ENCODE data around the gene RABGAP1L.

RABGAP1L gene

GRCh38 chr1:174712541-174712940 lies 553.2 kb downstream of the RABGAP1L start:
- Histone ChIP-seq H3K4me1 (ENCODE audit: insufficient read depth, low read length) (no peaks in the 10 kb centered on the region), H3K36me3 (ENCODE audit: insufficient read depth, low read depth, low read length) (no peaks in the 10 kb centered on the region), H3K27ac (ENCODE audit: low read length) (no peak overlapping the region), H3K9ac (ENCODE audit: low read depth, low read length) (no peak overlapping the region), H3K27me3 (ENCODE audit: insufficient read depth, low read length) (no peaks in the 10 kb centered on the region), H3K9me3 (ENCODE audit: insufficient read depth, low read depth, low read length) (no peaks in the 10 kb centered on the region), H3K4me3 (ENCODE audit: low read length) (no peak overlapping the region)

GRCh38 chr1:174713796-174714195 lies 554.5 kb downstream of the RABGAP1L start:
- Histone ChIP-seq H3K4me3 (ENCODE audit: low read length) (no peak overlapping the region), H3K27ac (ENCODE audit: low read length) (no peak overlapping the region), H3K36me3 (ENCODE audit: insufficient read depth, low read depth, low read length) (no peaks in the 10 kb centered on the region), H3K9me3 (ENCODE audit: insufficient read depth, low read depth, low read length) (no peaks in the 10 kb centered on the region), H3K4me1 (ENCODE audit: insufficient read depth, low read length) (no peaks in the 10 kb centered on the region), H3K27me3 (ENCODE audit: insufficient read depth, low read length) (no peaks in the 10 kb centered on the region), H3K9ac (ENCODE audit: low read depth, low read length) (no peak overlapping the region)

GRCh38 chr1:174719194-174719593 lies 559.9 kb downstream of the RABGAP1L start:
- no peaks in the 10 kb centered on the region for H3K9me3 ChIP-seq (ENCODE audit: insufficient read depth, low read depth, low read length)
- no peaks in the 10 kb centered on the region for H3K27me3 ChIP-seq (ENCODE audit: insufficient read depth, low read length)
- no peak overlapping the region for H3K4me3 ChIP-seq (ENCODE audit: low read length)
- H3K4me1 ChIP-seq (ENCODE audit: insufficient read depth, low read length): no peaks in the 10 kb centered on the region
- H3K9ac ChIP-seq (ENCODE audit: low read depth, low read length): no peak overlapping the region
- no peak overlapping the region for H3K27ac ChIP-seq (ENCODE audit: low read length)
- no peaks in the 10 kb centered on the region for H3K36me3 ChIP-seq (ENCODE audit: insufficient read depth, low read depth, low read length)

- Histone ChIP-seq H3K27me3 (ENCODE audit: insufficient read depth, low read length) (no peaks in the 10 kb centered on the region), H3K4me3 (ENCODE audit: low read length) (no peak overlapping the region), H3K36me3 (ENCODE audit: insufficient read depth, low read depth, low read length) (no peaks in the 10 kb centered on the region)
Measured at GRCh38 chr1:174720618-174721017, 561.3 kb downstream of the RABGAP1L start.

GRCh38 chr1:174721246-174721645 lies 561.9 kb downstream of the RABGAP1L start:
- Histone ChIP-seq H3K4me1 (ENCODE audit: insufficient read depth, low read length) (no peaks in the 10 kb centered on the region), H3K36me3 (ENCODE audit: insufficient read depth, low read depth, low read length) (no peaks in the 10 kb centered on the region), H3K27me3 (ENCODE audit: insufficient read depth, low read length) (no peaks in the 10 kb centered on the region), H3K4me3 (ENCODE audit: low read length) (no peak overlapping the region), H3K27ac (ENCODE audit: low read length) (no peak overlapping the region), H3K9me3 (ENCODE audit: insufficient read depth, low read depth, low read length) (no peaks in the 10 kb centered on the region), H3K9ac (ENCODE audit: low read depth, low read length) (no peak overlapping the region)

More at GRCh38 chr1:174720618-174721017, 561.3 kb downstream of the RABGAP1L start:
- no peaks in the 10 kb centered on the region for H3K4me1 ChIP-seq (ENCODE audit: insufficient read depth, low read length)
- H3K9me3 ChIP-seq (ENCODE audit: insufficient read depth, low read depth, low read length): no peaks in the 10 kb centered on the region
- H3K27ac ChIP-seq (ENCODE audit: low read length): no peak overlapping the region
- H3K9ac ChIP-seq (ENCODE audit: low read depth, low read length): no peak overlapping the region

- H3K9me3 ChIP-seq (ENCODE audit: insufficient read depth, low read depth, low read length): no peaks in the 10 kb centered on the region
- no peak overlapping the region for H3K9ac ChIP-seq (ENCODE audit: low read depth, low read length)
- no peaks in the 10 kb centered on the region for H3K36me3 ChIP-seq (ENCODE audit: insufficient read depth, low read depth, low read length)
- H3K27me3 ChIP-seq (ENCODE audit: insufficient read depth, low read length): no peaks in the 10 kb centered on the region
- no peak overlapping the region for H3K27ac ChIP-seq (ENCODE audit: low read length)
- no peak overlapping the region for H3K4me3 ChIP-seq (ENCODE audit: low read length)
- H3K4me1 ChIP-seq (ENCODE audit: insufficient read depth, low read length): peaks cover 5% of the 10 kb centered on the region
Measured at GRCh38 chr1:174723816-174724215, 564.5 kb downstream of the RABGAP1L start.

GRCh38 chr1:174724219-174724618 lies 564.9 kb downstream of the RABGAP1L start:
- Histone ChIP-seq H3K4me3 (ENCODE audit: low read length) (no peak overlapping the region), H3K27me3 (ENCODE audit: insufficient read depth, low read length) (no peaks in the 10 kb centered on the region), H3K9ac (ENCODE audit: low read depth, low read length) (no peak overlapping the region), H3K4me1 (ENCODE audit: insufficient read depth, low read length) (peaks cover 5% of the 10 kb centered on the region), H3K27ac (ENCODE audit: low read length) (no peak overlapping the region), H3K9me3 (ENCODE audit: insufficient read depth, low read depth, low read length) (no peaks in the 10 kb centered on the region), H3K36me3 (ENCODE audit: insufficient read depth, low read depth, low read length) (no peaks in the 10 kb centered on the region)

GRCh38 chr1:174726167-174726879 lies 567.0 kb downstream of the RABGAP1L start:
- no peaks in the 10 kb centered on the region; the same call in 1 of the 2 replicates for H3K9me3 ChIP-seq (ENCODE audit: insufficient read depth, low read depth, low read length)
- H3K27ac ChIP-seq (ENCODE audit: low read length): no peak overlapping the region
- no peak overlapping the region for H3K9ac ChIP-seq (ENCODE audit: low read depth, low read length)
- peaks cover 5% of the 10 kb centered on the region for H3K4me1 ChIP-seq (ENCODE audit: insufficient read depth, low read length)
- H3K36me3 ChIP-seq (ENCODE audit: insufficient read depth, low read depth, low read length): no peaks in the 10 kb centered on the region
- no peak overlapping the region for H3K4me3 ChIP-seq (ENCODE audit: low read length)
- no peaks in the 10 kb centered on the region for H3K27me3 ChIP-seq (ENCODE audit: insufficient read depth, low read length)

GRCh38 chr1:174726880-174727585 lies 567.7 kb downstream of the RABGAP1L start:
- Histone ChIP-seq H3K9me3 (ENCODE audit: insufficient read depth, low read depth, low read length) (no peaks in the 10 kb centered on the region; the same call in 1 of the 2 replicates), H3K27ac (ENCODE audit: low read length) (no peak overlapping the region), H3K4me1 (ENCODE audit: insufficient read depth, low read length) (peaks cover 5% of the 10 kb centered on the region), H3K9ac (ENCODE audit: low read depth, low read length) (no peak overlapping the region), H3K4me3 (ENCODE audit: low read length) (no peak overlapping the region), H3K36me3 (ENCODE audit: insufficient read depth, low read depth, low read length) (no peaks in the 10 kb centered on the region), H3K27me3 (ENCODE audit: insufficient read depth, low read length) (no peaks in the 10 kb centered on the region)

GRCh38 chr1:174734270-174734669 lies 575.0 kb downstream of the RABGAP1L start:
- no peak overlapping the region for H3K4me3 ChIP-seq (ENCODE audit: low read length)
- no peaks in the 10 kb centered on the region; the same call in 1 of the 2 replicates for H3K9me3 ChIP-seq (ENCODE audit: insufficient read depth, low read depth, low read length)
- no peak overlapping the region for H3K9ac ChIP-seq (ENCODE audit: low read depth, low read length)
- H3K4me1 ChIP-seq (ENCODE audit: insufficient read depth, low read length): peaks cover 3% of the 10 kb centered on the region; the same call in 1 of the 2 replicates
- no peak overlapping the region for H3K27ac ChIP-seq (ENCODE audit: low read length)
- no peaks in the 10 kb centered on the region for H3K36me3 ChIP-seq (ENCODE audit: insufficient read depth, low read depth, low read length)
- no peaks in the 10 kb centered on the region for H3K27me3 ChIP-seq (ENCODE audit: insufficient read depth, low read length)

GRCh38 chr1:174736831-174737230 lies 577.5 kb downstream of the RABGAP1L start:
- Histone ChIP-seq H3K9me3 (ENCODE audit: insufficient read depth, low read depth, low read length) (no peaks in the 10 kb centered on the region), H3K36me3 (ENCODE audit: insufficient read depth, low read depth, low read length) (no peaks in the 10 kb centered on the region), H3K4me3 (ENCODE audit: low read length) (no peak overlapping the region), H3K4me1 (ENCODE audit: insufficient read depth, low read length) (peaks cover 3% of the 10 kb centered on the region; the same call in 1 of the 2 replicates), H3K9ac (ENCODE audit: low read depth, low read length) (no peak overlapping the region), H3K27me3 (ENCODE audit: insufficient read depth, low read length) (no peaks in the 10 kb centered on the region), H3K27ac (ENCODE audit: low read length) (no peak overlapping the region)

Data from iPS-20b (cell line).